GM19240 (cell line): ENCODE data around the gene EIF6.
"Not testable (repeated sequence)": the region's sequence is repeated elsewhere in the genome, so short reads cannot be mapped to it uniquely, and the experiment has no call there.

ENCODE experiments used
- DNase-seq: peaks from one replicate; pipeline ENCODE4 v3.0.0; 2011; ENCODE audit warnings: low spot score; ENCODE audit not compliant: insufficient read length

EIF6 gene

GRCh38 chr20:35262321-35262720 lies 22.3 kb downstream of the EIF6 start:
- DNase-seq = not testable (repeated sequence)

GRCh38 chr20:35260426-35260825 lies 24.1 kb downstream of the EIF6 start:
- no peak for DNase-seq

- no peak for DNase-seq
Measured at GRCh38 chr20:35257175-35257909, 27.2 kb downstream of the EIF6 start.

GRCh38 chr20:35254448-35254999 lies 30.0 kb downstream of the EIF6 start:
- DNase-seq = no peak

- no peak for DNase-seq
Measured at GRCh38 chr20:35253010-35253409, 31.6 kb downstream of the EIF6 start.

GRCh38 chr20:35252598-35252997 lies 32.0 kb downstream of the EIF6 start:
- not testable (repeated sequence) for DNase-seq

GRCh38 chr20:35252037-35252461 lies 32.5 kb downstream of the EIF6 start:
- DNase-seq = no peak

GRCh38 chr20:35251613-35251940 lies 33.0 kb downstream of the EIF6 start:
- no peak for DNase-seq

- no peak for DNase-seq
Measured at GRCh38 chr20:35248641-35249475, 35.7 kb downstream of the EIF6 start.

- DNase-seq = no peak
Measured at GRCh38 chr20:35246723-35247122, 37.8 kb downstream of the EIF6 start.

GRCh38 chr20:35243986-35244385 lies 40.6 kb downstream of the EIF6 start:
- no peak for DNase-seq

GRCh38 chr20:35243317-35243716 lies 41.3 kb downstream of the EIF6 start:
- no peak for DNase-seq

GRCh38 chr20:35240811-35241293 lies 43.7 kb downstream of the EIF6 start:
- no peak for DNase-seq

- no peak for DNase-seq
Measured at GRCh38 chr20:35240083-35240810, 44.3 kb downstream of the EIF6 start.

- DNase-seq = no peak
Measured at GRCh38 chr20:35238735-35239134, 45.8 kb downstream of the EIF6 start.

GRCh38 chr20:35238170-35238569 lies 46.4 kb downstream of the EIF6 start:
- DNase-seq = no peak

GRCh38 chr20:35237486-35237885 lies 47.1 kb downstream of the EIF6 start:
- no peak for DNase-seq

GRCh38 chr20:35235881-35236280 lies 48.7 kb downstream of the EIF6 start:
- no peak for DNase-seq

- no peak for DNase-seq
Measured at GRCh38 chr20:35232575-35232974, 52.0 kb downstream of the EIF6 start.
